Activated naive CD8-positive, alpha-beta T cell treated with anti-CD3 and anti-CD28 coated beads, Interleukin-2, amount 50 U/mL, for 16 hours (primary cell): Measurements from ENCODE around the gene VAC14.

ENCODE experiments used
- DNase-seq: peaks from one replicate; pipeline ENCODE4 v3.0.0-alpha.2; 2020; ENCODE audit warnings: low read depth, low spot score

Gene VAC14

DNA sequence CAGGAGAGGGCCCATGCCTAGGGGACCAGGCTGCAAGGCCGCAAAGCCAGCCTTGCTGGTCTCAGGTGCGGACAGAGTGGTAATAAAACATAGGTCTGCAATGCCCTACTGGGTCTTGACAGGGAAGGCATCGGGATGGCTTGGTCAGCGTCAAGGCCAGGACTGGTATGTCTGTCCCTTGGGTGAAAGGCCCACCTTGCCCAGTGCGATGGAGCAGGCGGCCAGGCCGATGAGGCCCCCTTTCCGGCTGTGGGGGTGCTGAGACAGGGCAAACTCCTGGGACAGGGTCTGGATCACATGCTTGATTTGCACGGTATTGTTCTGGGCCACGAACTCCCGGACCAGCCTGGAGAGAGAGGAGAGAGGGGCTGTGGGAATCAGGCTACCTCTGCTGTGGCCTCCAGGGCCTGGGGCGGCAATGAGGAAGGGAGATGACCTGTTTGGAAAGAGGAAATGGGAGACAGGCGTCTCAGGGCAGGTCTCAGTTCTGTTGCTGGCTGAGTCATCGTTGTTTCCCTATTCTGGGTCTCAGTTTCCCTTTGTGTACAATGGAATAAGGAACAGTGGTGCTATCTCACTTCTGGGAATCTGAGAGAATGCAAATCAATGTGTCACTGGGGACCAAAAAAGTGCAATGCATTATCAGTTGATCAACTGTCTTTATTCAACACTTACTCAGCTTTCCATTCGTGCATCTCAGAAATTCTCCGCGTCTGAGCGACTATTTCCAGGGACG is 14.8 kb downstream of the VAC14 start:
- no peak for DNase-seq

DNA sequence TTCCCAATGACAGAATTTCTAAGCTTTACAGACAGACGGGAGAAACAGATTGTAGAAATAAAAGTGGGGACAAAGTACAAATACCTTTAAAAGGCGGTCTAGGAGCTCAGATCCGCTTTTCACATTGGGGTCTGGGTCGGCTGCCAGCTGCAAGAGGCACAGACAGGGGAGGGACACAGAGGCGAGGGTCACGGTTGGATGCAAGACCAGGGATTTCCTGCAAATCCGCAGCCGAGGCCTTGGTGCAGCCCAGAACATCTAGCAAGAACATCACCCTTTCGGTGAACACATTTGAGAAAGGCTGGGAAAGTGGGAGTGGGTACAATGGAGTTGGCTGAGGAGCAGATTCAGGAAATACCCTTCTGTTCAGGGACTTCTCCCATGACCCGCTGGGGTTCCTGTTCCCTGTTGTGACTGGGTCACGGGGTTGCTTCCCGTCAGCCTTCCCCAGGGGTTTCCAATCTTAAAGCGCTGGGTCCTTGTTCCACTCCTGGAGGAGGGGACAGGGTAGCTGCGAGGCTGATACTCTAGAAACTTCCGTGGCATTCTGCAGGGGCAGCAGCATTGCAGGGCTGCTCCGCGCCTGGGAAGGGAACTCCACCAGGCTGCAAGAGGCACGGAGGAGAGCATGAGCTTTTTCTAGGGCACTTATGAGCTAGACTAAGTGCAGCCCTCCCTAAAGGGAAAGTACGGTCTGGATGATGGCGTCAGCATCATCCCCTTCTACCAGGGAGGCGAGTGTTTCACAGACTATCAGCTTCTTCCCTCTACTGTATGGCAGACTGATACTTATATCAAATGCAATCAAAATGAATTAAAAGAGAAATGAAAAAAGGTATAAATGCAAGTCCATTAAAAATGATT is 16.0 kb downstream of the VAC14 start:
- DNase-seq: no peak

DNA sequence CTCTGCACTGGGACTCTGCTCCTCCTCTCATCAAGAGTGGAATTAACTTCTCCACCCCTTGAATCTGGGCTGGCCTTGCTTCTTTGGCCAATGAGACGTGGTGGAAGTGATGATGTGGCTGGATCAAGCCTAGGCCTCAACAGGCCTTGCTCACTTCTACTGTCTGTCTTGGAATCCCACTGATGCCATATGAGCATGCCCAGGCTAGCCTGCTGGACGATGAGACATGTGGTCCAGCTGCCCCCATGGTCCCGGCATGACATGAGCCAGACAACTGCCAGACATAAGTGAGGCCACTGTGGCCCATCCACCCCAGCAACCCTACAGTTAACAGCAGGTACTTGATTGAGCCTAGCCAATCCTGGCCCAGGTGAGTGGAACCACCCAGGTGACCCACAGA is 18.7 kb downstream of the VAC14 start:
- no peak for DNase-seq

DNA sequence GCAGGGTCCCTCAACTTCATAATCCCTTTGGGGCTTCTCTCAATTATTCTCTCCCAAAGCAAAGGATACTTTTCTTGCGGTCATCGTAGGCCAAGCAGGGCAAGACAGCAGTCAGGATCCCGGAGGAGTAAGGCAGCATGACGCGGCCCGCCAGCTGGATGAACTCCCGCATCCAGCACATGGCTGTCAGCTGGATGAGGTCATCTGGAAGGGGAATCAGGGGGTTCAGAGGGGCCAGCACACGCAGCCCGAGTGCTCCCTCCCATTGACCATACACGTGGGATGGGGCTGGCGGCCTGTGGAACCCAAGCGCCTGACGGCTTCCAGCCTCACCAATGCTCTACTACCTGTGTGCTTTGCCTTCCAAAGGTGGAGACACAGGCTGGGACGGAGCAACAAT is 19.2 kb downstream of the VAC14 start:
- no peak for DNase-seq

DNA sequence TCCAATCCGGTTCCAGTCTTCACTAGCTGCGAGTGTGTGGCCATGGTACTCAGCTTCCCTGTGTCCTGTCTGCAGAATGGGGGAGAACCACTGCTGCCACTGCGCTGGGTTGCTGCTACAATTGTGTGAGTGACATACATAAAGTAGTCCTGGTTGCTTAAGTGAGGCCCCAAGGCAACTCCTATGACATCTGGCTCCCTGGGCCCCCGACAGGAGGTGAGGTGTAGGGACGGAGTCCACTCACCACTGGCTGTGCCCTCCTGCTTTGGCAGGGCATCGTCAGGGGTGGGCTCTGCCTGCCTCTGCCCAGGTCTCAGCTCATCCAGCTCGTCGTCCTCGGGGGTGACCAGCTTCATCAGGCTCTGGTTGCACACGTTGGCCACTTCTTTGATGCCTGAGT is 20.4 kb downstream of the VAC14 start:
- DNase-seq: no peak

DNA sequence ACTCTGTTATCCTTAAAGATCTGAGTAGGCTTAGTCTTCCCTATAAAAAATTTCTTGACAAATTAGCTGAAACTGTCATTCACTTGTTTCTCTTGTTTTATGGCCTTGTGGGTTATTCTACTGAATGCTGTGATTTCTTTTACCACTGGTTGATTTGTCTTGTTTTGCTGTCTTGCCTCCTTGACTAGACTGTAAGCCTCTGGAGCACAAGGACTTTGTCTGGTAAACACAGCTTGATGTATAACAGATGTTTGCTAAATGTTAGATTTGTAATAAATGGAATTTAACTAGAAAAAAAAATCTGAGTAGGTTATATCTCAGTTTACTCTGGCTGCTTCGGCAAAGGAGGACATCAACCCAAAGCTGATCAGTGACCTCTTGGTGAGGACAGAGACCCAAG is 21.6 kb downstream of the VAC14 start:
- DNase-seq: no peak

DNA sequence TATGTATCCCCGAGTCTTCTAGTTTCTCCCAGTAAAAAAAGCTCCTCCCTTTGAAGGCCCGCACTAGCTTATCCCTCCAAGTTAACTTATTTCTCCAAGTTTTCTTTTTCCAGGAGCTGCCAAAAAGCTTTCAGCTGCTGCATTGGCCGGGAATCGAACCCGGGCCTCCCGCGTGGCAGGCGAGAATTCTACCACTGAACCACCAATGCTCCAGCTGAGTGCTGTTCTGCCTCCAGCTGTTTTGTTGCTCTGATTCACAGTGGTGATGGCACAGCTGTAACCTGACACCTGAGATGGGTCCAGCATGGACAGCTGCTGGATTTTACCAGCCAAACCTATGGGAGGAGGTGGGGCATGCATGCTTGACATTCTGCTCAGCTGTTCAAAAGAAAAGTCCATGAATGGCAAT is 22.1 kb downstream of the VAC14 start:
- DNase-seq: no peak

DNA sequence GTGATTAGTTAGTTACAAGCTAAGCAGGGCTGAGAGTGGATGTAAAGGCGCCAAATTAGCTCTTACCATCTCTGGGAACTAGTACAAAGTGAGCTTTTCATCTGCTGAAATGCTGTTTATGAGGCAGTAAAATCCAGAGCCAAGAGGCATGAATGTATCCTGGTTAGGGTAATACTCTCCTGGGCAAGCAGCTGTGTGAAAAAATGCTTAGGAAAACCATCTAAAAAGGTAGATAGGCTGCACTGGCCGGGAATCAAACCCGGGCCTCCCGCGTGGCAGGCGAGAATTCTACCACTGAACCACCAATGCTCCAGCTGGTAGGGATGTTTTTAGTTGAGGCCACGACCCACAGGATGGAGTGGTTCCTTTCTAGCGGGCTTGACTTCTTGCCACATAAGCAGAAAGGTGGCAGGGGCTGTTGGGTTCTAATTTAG is 23.0 kb downstream of the VAC14 start:
- no peak for DNase-seq

DNA sequence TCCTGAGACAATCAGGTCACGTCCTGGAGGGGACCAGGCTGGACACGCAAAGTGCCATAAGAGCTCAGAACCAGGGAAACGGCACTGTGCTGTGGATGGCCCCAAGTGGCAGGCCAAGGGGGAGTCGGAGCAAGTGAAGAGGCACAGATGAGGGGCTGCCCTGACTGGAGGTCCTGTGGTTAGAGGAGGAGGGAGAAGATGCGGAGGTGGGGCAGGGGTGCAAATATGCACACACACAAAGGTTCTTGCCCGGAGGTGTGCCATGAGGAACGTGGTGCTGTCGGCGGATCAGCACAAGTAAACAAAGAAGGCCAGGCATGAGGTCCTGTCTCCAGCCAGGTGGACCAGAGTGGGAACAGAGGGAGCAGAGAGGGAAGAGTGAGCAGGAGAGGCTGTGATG is 23.5 kb downstream of the VAC14 start:
- DNase-seq: no peak

DNA sequence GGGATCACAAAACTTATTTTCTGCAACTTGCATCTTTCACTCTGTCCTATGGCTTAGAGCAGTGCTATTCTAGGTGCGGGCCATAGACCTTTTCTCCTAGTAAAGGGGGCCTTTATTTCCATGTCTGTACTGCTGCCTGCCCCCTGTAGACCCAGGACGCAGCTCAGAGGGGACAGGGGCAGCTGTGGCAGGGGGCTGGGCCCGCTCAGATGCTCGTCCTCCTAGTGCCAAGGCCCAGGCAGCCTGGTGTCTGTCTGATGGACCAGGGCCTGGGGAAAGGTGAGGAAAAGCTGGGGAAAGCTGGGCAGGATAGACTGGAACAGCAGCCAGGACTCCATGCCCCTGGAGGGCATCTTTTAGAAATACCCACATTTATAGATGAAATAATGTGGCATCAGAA is 25.6 kb downstream of the VAC14 start:
- DNase-seq: no peak

DNA sequence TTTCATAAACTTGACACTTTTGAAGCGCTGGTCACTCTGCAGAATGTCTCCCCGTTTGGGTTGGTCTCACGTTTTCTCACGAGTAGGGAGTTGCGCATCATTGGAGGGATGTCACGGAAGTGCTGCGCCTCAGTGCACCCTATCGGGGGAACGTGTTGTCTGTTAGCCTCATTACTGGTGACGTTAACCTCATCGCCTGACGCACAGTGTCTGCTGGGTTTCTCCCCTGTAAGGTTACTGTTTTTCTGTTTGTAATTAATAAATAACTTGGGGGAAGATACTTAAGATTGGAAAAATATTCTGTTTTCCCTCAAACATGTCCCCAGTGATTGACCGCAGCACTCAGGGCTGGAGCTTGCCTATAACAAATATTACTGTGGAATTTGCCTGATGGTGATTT is 26.7 kb downstream of the VAC14 start:
- DNase-seq: no peak

DNA sequence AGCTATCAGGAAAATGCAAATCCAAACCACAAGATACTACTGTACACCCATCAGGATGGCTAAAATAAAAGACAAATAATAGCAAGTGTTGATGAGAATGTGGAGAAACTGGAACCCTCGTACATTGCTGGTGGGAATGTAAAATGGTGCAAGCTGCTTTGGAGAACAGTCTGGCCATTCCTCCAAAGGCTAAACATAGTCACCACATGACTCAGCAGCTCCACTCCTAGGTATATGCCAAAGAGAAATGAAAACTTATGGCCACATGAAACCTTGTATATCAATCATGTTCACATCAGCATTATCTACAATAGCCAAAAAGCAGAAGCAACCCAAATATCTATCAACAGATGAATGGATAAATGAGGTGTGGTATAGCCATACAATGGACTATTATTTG is 28.5 kb downstream of the VAC14 start:
- no peak for DNase-seq

DNA sequence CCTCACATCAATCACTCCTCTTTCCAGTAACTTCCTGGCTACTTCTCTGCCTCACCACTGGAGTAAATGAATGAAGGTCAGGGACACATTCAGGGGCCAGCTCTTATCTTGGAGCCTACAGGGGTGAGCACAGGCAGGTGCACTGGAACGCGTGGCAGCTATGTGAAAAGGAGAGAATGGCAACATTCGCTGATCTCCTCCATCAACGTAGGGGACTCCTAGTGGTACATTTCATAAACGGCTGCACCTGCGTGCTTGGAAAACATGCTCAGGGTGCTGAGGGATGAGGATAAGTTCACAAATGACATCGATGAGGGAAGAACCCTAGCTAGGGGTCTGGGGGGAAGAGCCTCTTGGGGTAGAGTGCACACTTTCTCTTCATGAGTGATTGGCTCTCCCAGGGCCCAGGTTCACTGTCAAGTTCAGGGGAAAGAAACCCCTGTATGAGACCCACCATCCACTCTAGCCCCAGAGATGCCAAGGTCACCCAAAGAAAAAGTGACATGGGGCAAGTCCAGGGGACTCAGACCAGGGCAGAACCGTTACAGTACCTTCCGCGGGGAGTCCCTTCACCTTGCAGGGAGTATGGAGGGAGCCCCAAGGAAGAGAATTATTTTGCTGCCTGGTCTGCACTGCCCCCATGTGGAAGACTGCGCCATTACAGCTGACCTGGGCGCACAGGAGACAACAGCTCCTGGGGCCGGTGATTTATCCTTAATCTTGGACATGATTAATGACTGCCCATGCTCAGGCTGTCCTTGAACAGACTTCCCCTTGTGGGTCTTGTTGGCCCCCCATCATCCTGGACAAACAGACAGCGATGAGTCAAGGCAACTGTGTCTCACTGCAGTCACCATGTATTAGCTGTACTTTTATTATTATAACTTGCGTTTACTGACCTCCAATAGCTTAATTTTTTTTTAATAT is 30.1 kb downstream of the VAC14 start:
- DNase-seq: no peak

DNA sequence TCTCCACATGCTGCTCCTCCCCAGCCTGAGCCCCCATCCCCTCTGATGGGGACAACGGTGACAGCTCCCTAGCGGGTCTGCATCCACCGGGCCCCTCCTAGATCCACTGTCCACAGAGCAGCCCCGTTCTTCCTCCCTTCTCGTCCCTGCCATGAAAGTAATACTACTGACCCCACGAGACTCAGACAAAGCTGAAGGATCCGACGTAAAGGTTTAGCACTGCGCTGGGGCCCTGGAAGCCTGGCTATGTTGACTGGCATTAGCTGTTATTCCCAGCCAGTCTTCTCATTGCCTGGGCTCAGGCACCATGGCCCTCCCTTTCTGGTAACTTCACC is 30.7 kb downstream of the VAC14 start:
- no peak for DNase-seq

DNA sequence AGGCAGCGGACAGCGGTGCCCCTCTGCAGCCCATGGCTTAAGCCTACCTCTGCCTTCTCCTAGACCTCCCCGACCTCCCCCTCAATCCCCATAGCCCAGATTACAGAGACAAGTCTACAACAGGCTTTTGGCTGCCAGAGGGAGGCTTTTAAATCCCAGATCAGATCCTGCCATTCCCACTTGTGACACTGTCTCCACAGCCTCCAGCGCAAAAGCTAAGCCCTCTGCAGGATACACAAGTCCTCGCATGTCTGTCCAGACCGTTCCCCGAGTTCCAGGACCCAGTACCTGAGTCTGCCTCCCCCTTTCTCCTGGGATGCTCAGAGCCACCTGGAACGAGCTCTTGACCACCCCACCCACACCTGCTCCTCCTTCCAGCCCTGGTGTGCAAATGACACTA is 31.2 kb downstream of the VAC14 start:
- no peak for DNase-seq

DNA sequence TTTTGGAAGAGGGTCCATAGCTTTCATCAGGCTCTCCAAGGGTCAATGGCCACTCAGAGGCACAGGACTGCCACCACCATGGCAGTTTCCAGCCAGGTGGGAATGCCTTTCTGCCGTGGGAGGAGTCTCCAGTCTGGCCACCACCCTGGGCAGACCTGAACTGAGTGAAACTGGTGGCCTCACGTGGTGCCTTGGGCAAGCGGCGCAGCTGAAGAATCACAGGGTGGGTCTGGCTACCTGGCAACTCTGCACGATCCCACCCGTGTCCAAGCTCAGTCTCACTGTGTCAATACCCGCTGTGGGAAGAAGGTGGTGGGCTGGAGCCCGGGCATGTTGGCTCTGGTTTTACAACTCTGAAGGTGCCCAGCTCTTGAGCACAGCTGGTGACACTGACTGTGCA is 31.8 kb downstream of the VAC14 start:
- no peak for DNase-seq

DNA sequence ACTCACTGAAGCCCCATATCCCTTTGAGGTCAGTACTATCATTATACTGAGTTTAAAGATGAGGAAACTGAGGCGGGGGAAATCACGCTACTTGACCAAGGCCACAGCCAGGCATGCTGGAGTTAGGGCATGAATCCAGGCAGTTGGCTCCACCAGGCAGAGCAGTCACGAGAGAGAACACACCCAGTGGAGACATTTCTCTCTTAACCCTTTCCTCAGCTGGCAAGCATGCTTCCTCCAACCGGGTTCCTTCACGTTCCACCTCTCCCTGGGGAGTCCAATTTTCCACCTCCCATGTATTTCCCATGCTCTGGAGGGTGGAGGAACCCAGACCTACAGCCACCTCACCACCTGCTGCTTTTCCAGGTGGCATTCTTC is 32.8 kb downstream of the VAC14 start:
- no peak for DNase-seq

DNA sequence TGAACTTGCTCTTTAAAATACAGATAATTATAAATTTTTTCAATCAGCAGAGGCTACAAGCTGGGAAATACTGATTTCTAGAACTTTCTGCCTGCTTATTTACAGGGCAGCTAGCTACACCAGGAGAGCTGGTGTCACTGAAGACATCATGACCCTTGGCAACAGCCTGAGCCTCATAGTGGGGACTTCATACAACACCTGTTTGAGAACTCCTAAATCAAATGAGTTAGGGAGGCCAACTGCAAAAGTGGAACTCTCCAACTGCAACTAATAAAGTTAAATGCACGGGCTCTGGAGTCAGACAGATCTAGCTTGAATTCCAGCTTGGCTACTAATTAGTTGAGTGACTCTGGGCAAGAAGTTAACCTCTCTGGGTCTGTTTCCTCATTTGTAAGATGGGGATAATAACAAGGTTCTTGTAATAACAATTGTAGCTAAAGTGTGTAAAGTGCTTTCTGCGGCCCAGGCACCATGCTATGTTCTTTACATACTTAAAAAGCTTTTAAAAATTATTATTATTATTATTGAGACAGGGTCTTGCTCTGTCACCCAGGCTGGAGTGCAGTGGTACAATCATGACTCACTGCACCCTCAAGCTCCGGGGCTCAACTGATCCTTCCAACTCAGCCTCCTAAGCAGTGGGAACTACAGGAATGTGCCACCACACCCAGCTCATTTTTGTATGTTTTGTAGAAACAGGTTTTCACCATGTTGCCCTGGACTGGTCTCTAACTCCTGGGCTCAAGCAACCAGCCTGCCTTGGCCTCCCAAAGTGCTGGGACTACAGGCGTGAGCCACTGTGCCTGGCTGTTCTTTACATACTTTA is 33.4 kb downstream of the VAC14 start:
- no peak for DNase-seq

DNA sequence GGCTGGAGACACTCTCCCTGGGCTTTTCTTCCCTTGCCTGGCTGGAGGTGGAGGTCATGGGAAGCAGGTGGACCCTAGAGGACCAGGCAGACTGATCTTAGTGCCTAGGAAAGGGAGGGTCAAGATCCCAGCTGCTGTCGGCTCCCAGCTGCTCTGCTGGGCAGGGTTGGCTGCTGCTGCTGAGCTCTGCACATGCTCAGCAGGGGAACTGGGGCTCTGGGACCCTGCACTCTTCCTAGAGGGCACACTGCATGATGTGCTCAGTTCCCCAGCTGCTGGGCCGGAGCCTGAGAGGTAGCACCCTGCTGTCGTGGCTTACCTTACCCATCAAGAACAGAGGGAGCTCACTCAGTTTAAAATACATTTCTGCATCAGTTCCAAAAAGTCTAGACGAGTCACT is 34.3 kb downstream of the VAC14 start:
- no peak for DNase-seq

DNA sequence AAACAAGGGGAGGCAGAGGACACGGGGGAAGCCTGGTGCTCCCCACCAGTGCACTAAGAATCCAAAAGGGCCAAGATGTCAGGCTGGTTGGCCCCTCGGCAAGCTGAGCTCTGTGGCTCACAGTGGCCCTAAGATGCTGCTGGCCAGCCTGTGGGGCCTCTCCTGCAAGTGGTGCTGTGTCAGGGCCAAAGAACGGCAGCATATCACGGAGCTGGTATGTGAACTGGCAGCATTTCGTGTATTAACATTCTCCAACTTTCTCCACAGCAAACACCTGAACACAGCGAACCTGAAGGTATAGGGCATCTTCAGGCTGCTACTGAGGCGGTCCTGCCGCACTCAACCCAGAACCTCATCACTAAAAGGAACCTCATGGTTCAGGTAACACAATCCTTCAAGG is 34.8 kb downstream of the VAC14 start:
- DNase-seq: no peak

DNA sequence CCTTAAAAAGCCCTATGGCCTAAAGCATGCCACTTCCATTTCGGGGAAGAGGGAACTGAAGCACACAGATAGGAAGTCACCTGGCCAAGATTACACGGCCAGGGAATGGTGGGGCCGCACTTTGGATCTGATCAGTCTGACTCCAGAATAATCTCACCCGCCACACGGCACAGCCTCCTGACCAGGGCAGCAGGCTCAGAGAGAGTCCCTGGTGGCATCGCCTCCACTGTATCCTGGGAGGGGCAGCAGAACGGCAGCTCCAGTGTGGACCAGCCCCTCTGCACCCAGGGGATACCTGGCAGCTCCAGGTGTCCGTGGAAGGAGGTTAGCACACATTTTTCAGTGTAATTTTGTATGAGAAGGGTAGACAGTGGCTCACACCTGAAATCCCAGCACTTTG is 35.5 kb downstream of the VAC14 start:
- no peak for DNase-seq
